HG03565 (cell line): ENCODE results near the gene TMEM229B.

Experiments
- ATAC-seq: cut with Tn5 transposase; IDR thresholded peaks from one replicate; pipeline ENCODE4 v1.9.1; 2021; ENCODE audit warnings: mild to moderate bottlenecking, moderate library complexity; ENCODE audit not compliant: unreplicated experiment

Gene TMEM229B

GRCh38 chr14:67515386-67516079, 27.0 kb upstream of the TMEM229B start:
- ATAC-seq: no peak

GRCh38 chr14:67514650-67515385, 26.3 kb upstream of the TMEM229B start:
- ATAC-seq: no peak

GRCh38 chr14:67514203-67514607, 25.7 kb upstream of the TMEM229B start:
- ATAC-seq: no peak

GRCh38 chr14:67513631-67514108, 25.1 kb upstream of the TMEM229B start:
- ATAC-seq: no peak

GRCh38 chr14:67512463-67513310, 24.2 kb upstream of the TMEM229B start:
- ATAC-seq: no peak

GRCh38 chr14:67510836-67511235, 22.3 kb upstream of the TMEM229B start:
- no peak for ATAC-seq

- ATAC-seq: no peak
Measured at GRCh38 chr14:67510121-67510520, 21.6 kb upstream of the TMEM229B start.

- ATAC-seq: no peak
Measured at GRCh38 chr14:67508956-67509355, 20.4 kb upstream of the TMEM229B start.

- ATAC-seq: no peak
Measured at GRCh38 chr14:67505254-67505653, 16.7 kb upstream of the TMEM229B start.

- ATAC-seq: no peak
Measured at GRCh38 chr14:67503331-67503730, 14.8 kb upstream of the TMEM229B start.

- ATAC-seq: no peak
Measured at GRCh38 chr14:67502867-67503266, 14.3 kb upstream of the TMEM229B start.

GRCh38 chr14:67501670-67502069, 13.1 kb upstream of the TMEM229B start:
- no peak for ATAC-seq

GRCh38 chr14:67500981-67501380, 12.5 kb upstream of the TMEM229B start:
- no peak for ATAC-seq

GRCh38 chr14:67497716-67498115, 9.2 kb upstream of the TMEM229B start:
- ATAC-seq: no peak

GRCh38 chr14:67497216-67497615, 8.7 kb upstream of the TMEM229B start:
- ATAC-seq: no peak

GRCh38 chr14:67495827-67496226, 7.3 kb upstream of the TMEM229B start:
- ATAC-seq: no peak

- peak; percentile 44 for ATAC-seq
Measured at GRCh38 chr14:67493092-67493717, 4.7 kb upstream of the TMEM229B start.

- ATAC-seq: no peak
Measured at GRCh38 chr14:67492538-67492937, 4.0 kb upstream of the TMEM229B start.

GRCh38 chr14:67491741-67492507, 3.4 kb upstream of the TMEM229B start:
- ATAC-seq: no peak

GRCh38 chr14:67491285-67491684, 2.8 kb upstream of the TMEM229B start:
- no peak for ATAC-seq
